ENCODE measurements around the gene DIO3. TPM values are rescaled to one million over a fixed set of nuclear protein-coding genes. Genes with fewer than 3 reads are reported as not detected.

Gene DIO3
- polyA plus RNA-seq, 1 donor from 2014 or later: 49.2 TPM

GRCh38 chr14:101535701-101536207 lies 25.5 kb upstream of the DIO3 start:
- no peak overlapping the region for H3K4me3 ChIP-seq (ENCODE audit: low read length)
- H3K27ac ChIP-seq (ENCODE audit: low read length): no peak overlapping the region
- H3F3A ChIP-seq (ENCODE audit: insufficient read depth, low read length, poor library complexity, severe bottlenecking): no peaks in the 10 kb centered on the region
- no peaks in the 10 kb centered on the region for H3K9me3 ChIP-seq (ENCODE audit: low read length)
- no peak overlapping the region for H3K4me2 ChIP-seq (ENCODE audit: low read length)
- H3K9me2 ChIP-seq (ENCODE audit: insufficient read depth, low read length): no peaks in the 10 kb centered on the region
- H3K27me3 ChIP-seq (ENCODE audit: insufficient read depth, low read depth, low read length): no peaks in the 10 kb centered on the region
- no peaks in the 10 kb centered on the region for H3K79me2 ChIP-seq (replicated peaks; ENCODE audit: insufficient read depth, low read length)
- H3K9ac ChIP-seq (ENCODE audit: low read length): no peak overlapping the region
- no peaks in the 10 kb centered on the region for H3K36me3 ChIP-seq (ENCODE audit: insufficient read depth, low read length)
- no peak overlapping the region for H2AFZ ChIP-seq (ENCODE audit: low read depth, low read length)
- H4K20me1 ChIP-seq (ENCODE audit: insufficient read depth): no peaks in the 10 kb centered on the region
- TF ChIP-seq TAF1 (IDR thresholded peaks at IDR 0.05; ENCODE audit: low read depth) (no peak), EP300 (conservative IDR thresholded peaks at IDR 0.05; ENCODE audit: poor library complexity, severe bottlenecking) (no peak), POLR2AphosphoS5 (IDR thresholded peaks at IDR 0.05) (no peak), MXI1 (conservative IDR thresholded peaks at IDR 0.05; ENCODE audit: poor library complexity, severe bottlenecking) (no peak), EZH2 (IDR thresholded peaks at IDR 0.05; ENCODE audit: borderline replicate concordance, insufficient read depth, low read length, poor library complexity, severe bottlenecking) (no peak)
- TF ChIP-seq, protein P1, sequence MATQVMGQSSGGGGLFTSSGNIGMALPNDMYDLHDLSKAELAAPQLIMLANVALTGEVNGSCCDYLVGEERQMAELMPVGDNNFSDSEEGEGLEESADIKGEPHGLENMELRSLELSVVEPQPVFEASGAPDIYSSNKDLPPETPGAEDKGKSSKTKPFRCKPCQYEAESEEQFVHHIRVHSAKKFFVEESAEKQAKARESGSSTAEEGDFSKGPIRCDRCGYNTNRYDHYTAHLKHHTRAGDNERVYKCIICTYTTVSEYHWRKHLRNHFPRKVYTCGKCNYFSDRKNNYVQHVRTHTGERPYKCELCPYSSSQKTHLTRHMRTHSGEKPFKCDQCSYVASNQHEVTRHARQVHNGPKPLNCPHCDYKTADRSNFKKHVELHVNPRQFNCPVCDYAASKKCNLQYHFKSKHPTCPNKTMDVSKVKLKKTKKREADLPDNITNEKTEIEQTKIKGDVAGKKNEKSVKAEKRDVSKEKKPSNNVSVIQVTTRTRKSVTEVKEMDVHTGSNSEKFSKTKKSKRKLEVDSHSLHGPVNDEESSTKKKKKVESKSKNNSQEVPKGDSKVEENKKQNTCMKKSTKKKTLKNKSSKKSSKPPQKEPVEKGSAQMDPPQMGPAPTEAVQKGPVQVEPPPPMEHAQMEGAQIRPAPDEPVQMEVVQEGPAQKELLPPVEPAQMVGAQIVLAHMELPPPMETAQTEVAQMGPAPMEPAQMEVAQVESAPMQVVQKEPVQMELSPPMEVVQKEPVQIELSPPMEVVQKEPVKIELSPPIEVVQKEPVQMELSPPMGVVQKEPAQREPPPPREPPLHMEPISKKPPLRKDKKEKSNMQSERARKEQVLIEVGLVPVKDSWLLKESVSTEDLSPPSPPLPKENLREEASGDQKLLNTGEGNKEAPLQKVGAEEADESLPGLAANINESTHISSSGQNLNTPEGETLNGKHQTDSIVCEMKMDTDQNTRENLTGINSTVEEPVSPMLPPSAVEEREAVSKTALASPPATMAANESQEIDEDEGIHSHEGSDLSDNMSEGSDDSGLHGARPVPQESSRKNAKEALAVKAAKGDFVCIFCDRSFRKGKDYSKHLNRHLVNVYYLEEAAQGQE (IDR thresholded peaks at IDR 0.05; ENCODE audit: borderline replicate concordance): no peak
- TF ChIP-seq, protein P2, sequence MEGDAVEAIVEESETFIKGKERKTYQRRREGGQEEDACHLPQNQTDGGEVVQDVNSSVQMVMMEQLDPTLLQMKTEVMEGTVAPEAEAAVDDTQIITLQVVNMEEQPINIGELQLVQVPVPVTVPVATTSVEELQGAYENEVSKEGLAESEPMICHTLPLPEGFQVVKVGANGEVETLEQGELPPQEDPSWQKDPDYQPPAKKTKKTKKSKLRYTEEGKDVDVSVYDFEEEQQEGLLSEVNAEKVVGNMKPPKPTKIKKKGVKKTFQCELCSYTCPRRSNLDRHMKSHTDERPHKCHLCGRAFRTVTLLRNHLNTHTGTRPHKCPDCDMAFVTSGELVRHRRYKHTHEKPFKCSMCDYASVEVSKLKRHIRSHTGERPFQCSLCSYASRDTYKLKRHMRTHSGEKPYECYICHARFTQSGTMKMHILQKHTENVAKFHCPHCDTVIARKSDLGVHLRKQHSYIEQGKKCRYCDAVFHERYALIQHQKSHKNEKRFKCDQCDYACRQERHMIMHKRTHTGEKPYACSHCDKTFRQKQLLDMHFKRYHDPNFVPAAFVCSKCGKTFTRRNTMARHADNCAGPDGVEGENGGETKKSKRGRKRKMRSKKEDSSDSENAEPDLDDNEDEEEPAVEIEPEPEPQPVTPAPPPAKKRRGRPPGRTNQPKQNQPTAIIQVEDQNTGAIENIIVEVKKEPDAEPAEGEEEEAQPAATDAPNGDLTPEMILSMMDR (IDR thresholded peaks at IDR 0.05; ENCODE audit: poor library complexity, severe bottlenecking): no peak

DNA sequence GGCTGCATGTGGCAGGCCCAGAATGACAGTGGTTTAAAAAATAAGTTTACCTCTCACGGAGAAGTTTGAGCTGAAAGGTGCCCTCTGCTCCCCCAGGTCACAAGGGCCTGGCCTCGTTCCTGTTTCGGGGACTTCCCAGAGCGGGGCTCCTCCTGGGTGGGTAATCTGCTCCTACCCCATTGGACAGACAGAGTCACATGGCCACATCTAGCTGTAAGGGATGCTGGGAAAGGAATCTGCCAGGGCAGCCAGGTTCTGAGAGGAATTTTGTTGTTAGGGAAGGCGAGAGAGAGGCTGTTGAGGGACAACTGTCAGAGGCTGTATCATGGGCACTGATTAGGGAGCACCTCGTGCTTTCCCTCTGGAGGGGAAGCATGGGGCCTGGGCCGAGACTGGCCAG lies 24.0 kb upstream of the DIO3 start:
- Histone ChIP-seq H3K27ac (ENCODE audit: low read length) (no peak overlapping the region), H3K9me3 (ENCODE audit: low read length) (no peaks in the 10 kb centered on the region), H3K9me2 (ENCODE audit: insufficient read depth, low read length) (no peaks in the 10 kb centered on the region), H4K20me1 (ENCODE audit: insufficient read depth) (no peaks in the 10 kb centered on the region), H3K27me3 (ENCODE audit: insufficient read depth, low read depth, low read length) (no peaks in the 10 kb centered on the region), H3K79me2 (replicated peaks; ENCODE audit: insufficient read depth, low read length) (no peaks in the 10 kb centered on the region), H3K9ac (ENCODE audit: low read length) (no peak overlapping the region), H3K36me3 (ENCODE audit: insufficient read depth, low read length) (no peaks in the 10 kb centered on the region), H3K4me2 (ENCODE audit: low read length) (no peak overlapping the region), H2AFZ (ENCODE audit: low read depth, low read length) (no peak overlapping the region), H3F3A (ENCODE audit: insufficient read depth, low read length, poor library complexity, severe bottlenecking) (no peaks in the 10 kb centered on the region), H3K4me3 (ENCODE audit: low read length) (no peak overlapping the region)
- TF ChIP-seq POLR2AphosphoS5 (IDR thresholded peaks at IDR 0.05) (no peak), EZH2 (IDR thresholded peaks at IDR 0.05; ENCODE audit: borderline replicate concordance, insufficient read depth, low read length, poor library complexity, severe bottlenecking) (no peak), SMC3 (conservative IDR thresholded peaks at IDR 0.05; ENCODE audit: poor library complexity) (no peak), TAF1 (IDR thresholded peaks at IDR 0.05; ENCODE audit: low read depth) (no peak), MXI1 (conservative IDR thresholded peaks at IDR 0.05; ENCODE audit: poor library complexity, severe bottlenecking) (no peak)

- Histone ChIP-seq H2AFZ (ENCODE audit: low read depth, low read length) (no peak overlapping the region), H3K9ac (ENCODE audit: low read length) (no peak overlapping the region), H3K36me3 (ENCODE audit: insufficient read depth, low read length) (no peaks in the 10 kb centered on the region), H3K4me3 (ENCODE audit: low read length) (no peak overlapping the region), H3K27me3 (ENCODE audit: insufficient read depth, low read depth, low read length) (no peaks in the 10 kb centered on the region), H3K9me3 (ENCODE audit: low read length) (no peaks in the 10 kb centered on the region), H4K20me1 (ENCODE audit: insufficient read depth) (no peaks in the 10 kb centered on the region), H3F3A (ENCODE audit: insufficient read depth, low read length, poor library complexity, severe bottlenecking) (no peaks in the 10 kb centered on the region), H3K79me2 (replicated peaks; ENCODE audit: insufficient read depth, low read length) (no peaks in the 10 kb centered on the region), H3K27ac (ENCODE audit: low read length) (no peak overlapping the region), H3K9me2 (ENCODE audit: insufficient read depth, low read length) (no peaks in the 10 kb centered on the region), H3K4me2 (ENCODE audit: low read length) (no peak overlapping the region)
- TF ChIP-seq, protein P2 (IDR thresholded peaks at IDR 0.05; ENCODE audit: poor library complexity, severe bottlenecking): no peak
- TF ChIP-seq SMC3 (conservative IDR thresholded peaks at IDR 0.05; ENCODE audit: poor library complexity) (no peak), EP300 (conservative IDR thresholded peaks at IDR 0.05; ENCODE audit: poor library complexity, severe bottlenecking) (no peak), POLR2AphosphoS5 (IDR thresholded peaks at IDR 0.05) (no peak), MXI1 (conservative IDR thresholded peaks at IDR 0.05; ENCODE audit: poor library complexity, severe bottlenecking) (no peak), RAD21 (conservative IDR thresholded peaks at IDR 0.05) (no peak), TAF1 (IDR thresholded peaks at IDR 0.05; ENCODE audit: low read depth) (no peak), EZH2 (IDR thresholded peaks at IDR 0.05; ENCODE audit: borderline replicate concordance, insufficient read depth, low read length, poor library complexity, severe bottlenecking) (no peak)
- TF ChIP-seq, protein P1 (IDR thresholded peaks at IDR 0.05; ENCODE audit: borderline replicate concordance): no peak
These were observed 22.4 kb upstream of the DIO3 start for GRCh38 chr14:101538878-101539277.

Measured in neural cell (in vitro differentiated cells).